RKO (cell line): ENCODE results near the gene FMO2.

Source experiments
- DNase-seq: peaks from one replicate; pipeline ENCODE4 v3.0.0-alpha.2; 2016; ENCODE audit warnings: low spot score

FMO2 gene

GRCh38 chr1:171174560-171175294, 10.4 kb upstream of the FMO2 start:
- DNase-seq: no peak

- no peak for DNase-seq
Measured at GRCh38 chr1:171177261-171177660, 7.8 kb upstream of the FMO2 start.

- no peak for DNase-seq
Measured at GRCh38 chr1:171179318-171180227, 5.5 kb upstream of the FMO2 start.

- DNase-seq: no peak
Measured at GRCh38 chr1:171180670-171181069, 4.4 kb upstream of the FMO2 start.

DNA sequence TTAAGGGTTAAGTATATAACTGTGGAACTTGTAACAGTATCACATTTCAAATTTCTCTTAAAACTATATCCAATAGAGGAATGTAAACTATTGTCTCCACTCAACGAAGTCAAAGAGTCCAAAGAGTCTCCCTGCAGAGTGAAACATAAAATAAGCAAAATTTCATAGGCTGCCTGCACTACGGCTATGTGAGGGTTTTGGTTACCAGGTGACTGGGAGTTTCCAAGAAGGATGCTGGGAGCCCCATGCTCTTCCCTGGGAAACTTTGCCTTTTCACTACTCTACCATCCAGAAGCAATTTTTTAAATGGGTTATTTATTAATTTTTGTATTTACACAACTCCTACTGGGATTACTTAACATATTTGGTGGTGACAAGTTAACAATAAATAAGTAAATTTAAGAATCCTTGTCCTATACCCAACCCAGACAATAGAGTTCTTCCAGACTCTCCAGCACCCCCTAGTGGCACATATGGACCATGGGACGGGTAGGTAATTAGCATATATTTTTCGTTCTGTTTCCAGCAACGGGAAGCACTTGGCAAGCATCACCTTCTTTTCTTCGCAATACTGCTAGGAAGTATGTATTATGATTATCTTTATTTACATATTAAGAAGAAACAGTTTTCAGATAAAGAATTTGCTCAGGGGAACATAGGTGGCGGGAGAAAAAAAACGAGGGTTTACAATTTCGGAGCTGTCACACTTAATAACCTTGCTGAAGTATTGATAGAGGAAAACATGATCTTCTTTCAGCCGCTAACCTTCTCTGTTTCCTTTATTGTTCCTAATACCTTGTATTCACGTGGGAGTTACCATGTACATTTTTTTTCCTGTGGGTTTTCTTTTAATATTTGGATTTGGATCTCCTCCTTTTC, 3.5 kb downstream of the FMO2 start:
- peak; percentile 52 for DNase-seq

DNA sequence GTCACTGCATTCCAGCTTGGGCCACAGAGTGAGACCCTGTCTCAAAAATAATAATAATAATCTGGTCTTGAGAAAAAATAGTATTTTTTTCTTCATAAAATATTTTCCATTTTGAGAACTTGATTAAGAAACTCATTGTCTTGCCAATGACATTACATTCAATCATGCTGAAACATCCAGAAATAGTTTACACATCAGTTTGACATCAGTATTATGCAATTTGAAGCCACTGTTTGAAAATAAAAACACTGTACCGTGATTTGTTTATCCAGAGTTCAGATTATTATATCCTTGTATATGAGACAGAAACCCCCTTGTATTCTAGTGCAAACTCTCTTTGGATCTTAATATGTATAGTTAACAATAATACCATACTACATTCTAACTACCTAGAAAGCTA, 6.9 kb downstream of the FMO2 start:
- DNase-seq: no peak

GRCh38 chr1:171195767-171196166, 10.7 kb downstream of the FMO2 start:
- no peak for DNase-seq

GRCh38 chr1:171196351-171196750, 11.3 kb downstream of the FMO2 start:
- DNase-seq: no peak

- no peak for DNase-seq
Measured at GRCh38 chr1:171198081-171198480, 13.0 kb downstream of the FMO2 start.

GRCh38 chr1:171204296-171204695, 19.2 kb downstream of the FMO2 start:
- no peak for DNase-seq

DNA sequence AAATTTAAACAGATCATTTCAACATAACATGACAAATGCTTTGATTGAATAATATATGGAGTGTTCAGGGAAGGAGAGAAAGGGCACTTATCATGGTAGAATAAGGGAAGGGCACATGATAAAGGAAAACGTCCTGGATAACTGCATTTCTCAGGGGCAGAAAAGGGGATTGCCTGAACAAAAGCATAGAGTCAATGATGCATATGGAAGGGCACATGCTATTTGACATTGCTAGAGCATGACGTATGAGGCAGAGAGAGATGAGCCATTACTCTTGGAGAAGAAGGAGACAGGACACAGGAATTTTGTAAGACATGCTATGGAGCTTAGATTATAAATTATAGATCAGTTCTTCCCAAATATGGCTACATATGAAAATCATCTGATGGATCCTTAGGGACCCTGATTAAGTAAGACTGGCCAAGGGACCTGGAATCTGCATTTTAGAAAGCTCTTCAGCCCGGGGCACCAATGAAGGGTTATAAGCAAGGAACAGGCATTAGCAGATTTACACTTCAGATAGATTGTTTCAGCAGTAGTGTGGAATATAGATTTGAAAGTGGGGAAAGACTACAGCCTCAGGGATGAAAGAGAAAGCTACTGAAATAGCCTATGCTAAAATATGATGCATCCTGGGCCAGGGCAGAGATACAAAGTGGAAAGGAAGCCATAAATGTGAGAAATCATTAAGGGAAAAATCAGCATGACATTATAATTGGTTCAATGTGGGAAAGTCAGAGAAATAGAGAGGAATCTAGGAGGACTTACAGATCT, 21.3 kb downstream of the FMO2 start:
- DNase-seq: no peak

- DNase-seq: no peak
Measured at GRCh38 chr1:171206978-171207355, 21.9 kb downstream of the FMO2 start.

DNA sequence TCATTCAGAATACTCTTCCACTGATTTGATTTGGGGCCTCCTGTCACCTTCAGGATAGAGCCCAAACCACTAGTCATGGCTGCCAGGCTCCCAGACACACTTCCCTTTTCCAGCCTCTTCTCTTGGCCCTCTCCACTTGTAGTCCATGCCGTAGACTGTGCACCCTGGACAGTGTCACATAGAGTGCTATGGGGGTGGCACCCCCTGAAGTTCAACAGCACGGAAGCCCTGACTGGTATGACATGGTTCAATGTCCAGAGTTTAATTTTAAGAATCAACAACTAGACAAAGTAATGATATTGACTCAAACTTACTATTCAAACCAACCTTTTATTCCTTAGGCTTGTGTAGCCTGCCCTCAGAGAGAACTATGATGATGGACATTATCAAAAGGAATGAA, 22.3 kb downstream of the FMO2 start:
- no peak for DNase-seq

DNA sequence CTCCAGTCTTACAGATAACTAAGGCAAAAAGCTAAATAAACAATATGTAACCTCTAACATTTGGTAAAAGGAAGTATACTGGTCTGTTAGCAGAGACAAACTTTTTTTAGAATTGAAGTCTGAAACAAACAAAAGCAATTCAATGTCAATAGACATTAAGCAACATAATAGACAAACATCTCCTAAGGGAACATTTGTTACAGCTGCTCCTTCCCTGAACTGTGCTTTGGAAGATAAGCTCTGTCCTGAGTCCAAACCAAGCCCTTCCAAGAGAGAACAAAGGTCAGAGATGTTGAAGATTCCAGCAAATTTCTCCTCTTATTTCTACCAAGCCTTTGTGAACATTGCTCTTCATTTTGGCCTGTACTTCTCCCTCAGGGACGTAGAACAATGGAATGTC, 25.3 kb downstream of the FMO2 start:
- DNase-seq: no peak

DNA sequence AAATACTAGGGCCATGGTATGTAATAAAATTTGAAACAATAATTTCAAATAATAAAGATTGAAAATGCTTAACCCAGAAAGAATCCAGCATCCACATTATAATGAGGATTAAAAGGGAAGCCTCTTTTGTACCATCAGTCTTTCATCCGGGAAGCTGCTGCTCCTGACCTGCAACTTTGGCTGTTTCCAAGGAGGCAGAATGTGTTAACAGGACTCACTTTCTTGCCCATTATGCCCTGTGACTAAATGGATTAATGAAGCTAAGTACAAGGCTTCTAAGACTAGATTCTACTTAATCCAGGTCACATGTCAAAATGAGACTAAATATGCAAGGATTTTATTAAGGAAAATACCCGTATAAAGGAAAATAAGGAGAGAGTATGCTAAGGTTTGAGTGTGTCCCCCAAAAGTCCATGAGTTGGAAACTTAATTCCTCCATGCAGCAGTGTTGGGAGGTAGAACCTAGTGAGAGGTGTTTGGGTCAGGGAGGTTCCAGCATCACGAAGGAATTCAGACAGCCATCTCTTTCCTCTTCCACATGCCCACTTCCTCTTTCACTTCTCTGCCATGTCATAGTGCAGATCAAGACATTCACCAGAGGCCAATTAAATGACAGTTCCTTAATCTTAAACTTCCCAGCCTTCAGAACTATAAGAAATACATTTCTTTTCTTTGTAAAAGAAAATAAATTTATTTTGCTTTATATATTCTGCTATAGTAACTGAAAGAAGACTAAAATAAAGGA, 27.7 kb downstream of the FMO2 start:
- no peak for DNase-seq

GRCh38 chr1:171213559-171214454, 28.7 kb downstream of the FMO2 start:
- no peak for DNase-seq

DNA sequence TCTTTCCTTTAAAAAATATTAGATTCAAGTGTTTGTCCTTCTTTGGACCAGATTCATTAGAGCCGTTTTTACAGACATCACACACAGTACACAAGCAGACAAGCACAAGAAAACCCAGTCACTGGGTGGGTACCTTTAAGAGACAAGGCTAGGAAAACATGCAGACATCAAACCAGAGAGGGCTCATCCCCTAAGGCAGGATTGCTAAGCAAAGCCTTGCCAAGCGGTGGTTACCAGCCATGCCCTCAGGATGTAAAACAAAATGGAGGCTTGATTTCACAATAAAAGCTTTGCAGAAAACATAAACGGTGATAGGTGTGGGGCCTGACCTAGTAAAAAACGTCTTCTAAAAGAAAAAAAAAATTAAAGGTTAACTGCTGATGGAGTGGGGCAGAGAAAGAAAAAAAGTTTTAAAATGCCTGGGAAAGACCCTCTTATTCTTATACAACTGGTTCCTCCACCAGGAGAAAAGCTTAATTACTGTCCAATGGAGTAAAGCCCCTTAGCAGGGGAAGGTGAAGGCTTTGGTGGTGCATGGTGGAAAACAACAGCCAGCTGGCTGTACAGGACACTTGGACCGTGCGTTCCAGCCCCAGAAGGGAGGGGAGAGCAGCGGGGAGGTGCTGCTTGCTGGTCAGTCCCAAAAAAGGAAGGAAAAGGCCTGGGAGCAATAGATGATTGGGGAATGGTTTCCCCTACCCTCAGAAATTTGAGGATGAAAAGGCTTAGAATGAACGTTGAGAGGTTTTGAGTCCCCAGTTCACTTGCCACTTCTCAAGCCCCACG, 32.8 kb downstream of the FMO2 start:
- no peak for DNase-seq

GRCh38 chr1:171218661-171219060, 33.6 kb downstream of the FMO2 start:
- no peak for DNase-seq
